ENCODE measurements around the gene FCN2. TPM values are rescaled to one million over a fixed set of nuclear protein-coding genes. Genes with fewer than 3 reads are reported as not detected.

FCN2 gene
- total RNA-seq, result not detected in 2 replicates

GRCh38 chr9:134880484-134881312 is at the start of gene FCN2:
Gene FCN2, plus strand, starts transcription at chr9:134880810. Its CDS starts 12 bp downstream, at chr9:134880822.

DNA sequence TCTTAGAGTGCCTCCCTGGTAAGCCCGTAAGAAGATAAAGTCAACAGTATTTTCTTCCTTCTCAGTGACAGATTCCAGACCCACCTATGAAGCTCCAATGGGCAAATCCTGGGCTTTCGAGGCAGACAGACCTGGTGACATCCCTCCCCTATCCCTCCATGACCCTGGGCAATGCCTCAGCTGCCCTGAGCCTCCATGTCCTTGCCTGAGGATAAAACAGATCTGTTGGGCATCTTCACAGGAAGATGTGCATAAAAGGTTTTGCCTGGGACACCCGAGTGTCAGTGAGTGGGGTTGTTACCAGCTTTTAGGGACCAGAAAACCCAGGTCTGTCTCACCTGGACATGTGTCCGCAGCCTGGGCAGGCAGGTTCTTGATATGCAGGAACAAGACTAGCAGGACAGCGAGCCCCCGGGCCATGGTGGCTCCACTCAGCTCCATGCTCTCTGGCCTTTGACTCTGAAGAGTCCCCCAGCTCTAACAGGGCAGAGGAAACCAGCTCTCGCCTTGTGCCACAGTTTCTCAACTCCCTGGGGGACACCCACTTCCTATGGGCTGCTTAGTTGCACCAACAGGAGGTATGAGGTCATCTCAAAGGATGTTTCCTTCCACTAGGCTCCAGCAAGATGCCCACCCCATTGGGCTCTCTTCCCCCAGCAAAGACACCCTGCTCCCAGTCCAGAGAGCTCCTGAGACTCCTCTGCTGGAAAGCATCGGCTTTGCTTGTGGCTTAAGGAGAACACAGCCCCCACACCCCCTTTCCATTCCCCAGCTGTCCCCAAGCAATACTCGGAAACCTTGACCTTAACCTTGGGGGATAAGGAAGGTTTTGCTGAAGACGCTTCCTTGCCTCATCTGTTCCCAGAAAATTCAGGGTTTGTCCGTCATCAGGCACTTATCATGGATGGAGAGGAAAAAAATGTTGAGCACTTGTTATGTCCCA is 37.1 kb downstream of the FCN2 start, which contains the start of gene FCN1:
Gene FCN1 (minus strand): TSS at position 482 of the 943 bp plus-strand sequence. CDS start 41 bp downstream, at position 441.

Other genes starting within 250 kb of the FCN2 start
- 57.4 and 88.4 TPM in 2 replicates for gene COL5A1, start 239.0 kb upstream of the FCN2 start, total RNA-seq
- not detected in 2 replicates for gene FCN1, start 37.1 kb downstream of the FCN2 start, total RNA-seq
- gene OLFM1, start 206.9 kb downstream of the FCN2 start, total RNA-seq, result 0.65 and 2.0 TPM in 2 replicates